C4-2B (cell line): ENCODE data around the gene TXNRD1.

Source experiments
- ZFX ChIP-seq: fragments of 450-650 bp; IDR thresholded peaks from 2 replicates; pipeline ENCODE4 v1.6.1; 2017
- TF ChIP-seq, protein P1 (sequence below): fragments of 450-650 bp; conservative IDR thresholded peaks from 2 replicates; pipeline ENCODE4 v1.5.1; 2017; ENCODE audit warnings: mild to moderate bottlenecking

- TF ChIP-seq, protein P1, sequence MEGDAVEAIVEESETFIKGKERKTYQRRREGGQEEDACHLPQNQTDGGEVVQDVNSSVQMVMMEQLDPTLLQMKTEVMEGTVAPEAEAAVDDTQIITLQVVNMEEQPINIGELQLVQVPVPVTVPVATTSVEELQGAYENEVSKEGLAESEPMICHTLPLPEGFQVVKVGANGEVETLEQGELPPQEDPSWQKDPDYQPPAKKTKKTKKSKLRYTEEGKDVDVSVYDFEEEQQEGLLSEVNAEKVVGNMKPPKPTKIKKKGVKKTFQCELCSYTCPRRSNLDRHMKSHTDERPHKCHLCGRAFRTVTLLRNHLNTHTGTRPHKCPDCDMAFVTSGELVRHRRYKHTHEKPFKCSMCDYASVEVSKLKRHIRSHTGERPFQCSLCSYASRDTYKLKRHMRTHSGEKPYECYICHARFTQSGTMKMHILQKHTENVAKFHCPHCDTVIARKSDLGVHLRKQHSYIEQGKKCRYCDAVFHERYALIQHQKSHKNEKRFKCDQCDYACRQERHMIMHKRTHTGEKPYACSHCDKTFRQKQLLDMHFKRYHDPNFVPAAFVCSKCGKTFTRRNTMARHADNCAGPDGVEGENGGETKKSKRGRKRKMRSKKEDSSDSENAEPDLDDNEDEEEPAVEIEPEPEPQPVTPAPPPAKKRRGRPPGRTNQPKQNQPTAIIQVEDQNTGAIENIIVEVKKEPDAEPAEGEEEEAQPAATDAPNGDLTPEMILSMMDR = no peak
- TF ChIP-seq ZFX = no peak
Observed at GRCh38 chr12:104286516-104287482, 71.2 kb downstream of the TXNRD1 start.
